ENCODE data around the gene PATZ1.
"Not testable (repeated sequence)": the region's sequence is repeated elsewhere in the genome, so short reads cannot be mapped to it uniquely, and the experiment has no call there.

The PATZ1 gene

GRCh38 chr22:31343235-31344191 lies 2.6 kb downstream of the PATZ1 start:
- peak; percentile 12 for DNase-seq (ENCODE audit: low spot score)

GRCh38 chr22:31342389-31343140 lies 3.6 kb downstream of the PATZ1 start:
- DNase-seq (ENCODE audit: low spot score) = no peak

- no peak for DNase-seq (ENCODE audit: low spot score)
Measured at GRCh38 chr22:31341386-31342088, 4.6 kb downstream of the PATZ1 start.

GRCh38 chr22:31340765-31341247 lies 5.3 kb downstream of the PATZ1 start:
- DNase-seq (ENCODE audit: low spot score) = no peak

- no peak for DNase-seq (ENCODE audit: low spot score)
Measured at GRCh38 chr22:31340360-31340759, 5.8 kb downstream of the PATZ1 start.

DNA sequence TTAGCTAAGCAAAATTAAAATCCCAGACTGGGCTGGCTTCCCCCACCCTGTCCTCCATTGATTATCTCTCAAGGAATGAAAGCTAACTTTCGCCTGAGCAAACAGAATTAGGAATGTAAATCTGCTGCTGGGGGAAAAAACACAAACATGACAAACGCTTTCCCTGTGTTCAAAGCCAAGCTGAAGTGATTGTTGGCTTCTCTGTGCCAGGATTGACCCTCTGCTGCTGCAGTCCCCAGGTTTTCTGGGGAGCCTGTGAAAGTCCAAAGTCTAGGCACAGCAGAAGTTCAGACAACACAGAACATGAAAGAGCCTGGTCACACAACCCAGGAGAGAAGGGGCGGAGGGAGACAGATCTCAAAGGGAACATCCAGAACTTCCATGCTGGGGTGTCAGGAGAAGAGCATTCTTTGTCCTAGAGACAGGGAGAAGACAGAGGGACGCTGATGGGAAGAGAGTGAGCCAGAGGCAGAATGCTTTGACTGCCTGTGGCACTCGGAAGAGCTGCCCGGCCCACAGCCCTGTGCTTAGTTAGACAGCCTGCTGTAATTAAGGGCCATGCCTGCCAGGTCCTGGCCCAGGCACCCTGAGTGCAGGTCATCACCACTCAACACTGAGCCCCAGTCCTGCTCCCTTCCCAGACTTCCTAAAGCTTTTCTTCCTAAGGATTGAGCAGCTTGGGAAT lies 6.9 kb downstream of the PATZ1 start:
- DNase-seq (ENCODE audit: low spot score) = no peak

DNA sequence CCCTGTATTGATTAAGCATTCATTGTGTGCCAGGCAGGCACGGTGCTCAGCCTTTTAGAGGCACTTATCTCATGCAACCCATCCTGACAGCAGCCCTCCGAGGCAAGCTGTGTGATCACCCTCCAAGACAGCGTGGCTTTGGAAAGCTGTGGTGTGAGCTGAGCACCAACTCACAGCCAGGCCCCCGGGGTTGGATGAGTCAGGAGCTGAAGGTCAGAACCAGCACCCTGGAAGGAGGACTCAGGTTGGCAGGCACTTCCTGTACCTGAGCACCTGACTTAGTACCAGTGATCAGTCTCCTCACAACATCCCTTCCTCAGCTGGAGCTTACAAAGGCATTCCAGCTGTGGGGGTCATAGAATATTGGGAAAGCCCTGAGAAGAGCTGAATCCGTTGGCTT lies 9.0 kb downstream of the PATZ1 start:
- no peak for DNase-seq (ENCODE audit: low spot score)

DNA sequence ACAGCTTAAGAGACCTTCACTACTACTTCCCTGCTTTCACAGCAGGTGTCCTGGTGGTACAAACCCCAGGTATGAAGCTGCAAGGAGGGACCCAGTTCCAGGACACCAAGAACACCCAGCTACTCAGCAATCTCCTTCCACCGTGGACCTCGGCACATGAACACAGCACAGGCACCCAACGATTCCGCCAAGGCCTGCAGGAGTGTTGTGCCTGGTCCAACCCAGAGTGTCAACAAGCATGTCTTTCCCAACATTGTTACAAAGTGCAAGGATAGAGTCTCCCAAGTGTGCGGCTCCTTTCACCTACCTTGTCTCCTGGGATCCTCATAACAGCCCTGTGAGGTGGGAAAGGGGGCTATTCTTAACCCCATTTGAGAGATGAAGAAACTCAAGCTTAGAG lies 11.8 kb downstream of the PATZ1 start:
- DNase-seq (ENCODE audit: low spot score) = no peak

GRCh38 chr22:31333641-31334040 lies 12.5 kb downstream of the PATZ1 start:
- DNase-seq (ENCODE audit: low spot score) = no peak

- peak; percentile 51 for DNase-seq (ENCODE audit: low spot score)
Measured at GRCh38 chr22:31332886-31333285, 13.3 kb downstream of the PATZ1 start.

DNA sequence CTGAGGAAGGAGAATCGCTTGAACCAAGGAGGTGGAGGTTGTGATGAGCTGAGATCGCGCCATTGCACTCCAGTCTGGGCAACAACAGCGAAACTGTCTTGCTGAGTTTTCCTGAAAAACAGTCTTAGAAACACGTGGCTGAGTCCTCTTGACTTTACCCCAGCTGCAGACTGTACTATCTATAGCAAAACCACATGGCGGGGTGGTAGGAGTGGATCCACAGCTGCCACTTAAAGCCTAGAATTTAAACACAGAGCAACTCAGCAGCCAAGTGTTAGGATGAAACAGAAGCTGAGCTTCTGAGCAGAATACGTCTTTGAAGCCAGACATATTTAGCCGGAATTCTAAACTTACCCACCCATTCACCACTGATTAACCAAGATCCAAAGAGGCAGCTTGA lies 14.1 kb downstream of the PATZ1 start:
- DNase-seq (ENCODE audit: low spot score) = no peak

DNA sequence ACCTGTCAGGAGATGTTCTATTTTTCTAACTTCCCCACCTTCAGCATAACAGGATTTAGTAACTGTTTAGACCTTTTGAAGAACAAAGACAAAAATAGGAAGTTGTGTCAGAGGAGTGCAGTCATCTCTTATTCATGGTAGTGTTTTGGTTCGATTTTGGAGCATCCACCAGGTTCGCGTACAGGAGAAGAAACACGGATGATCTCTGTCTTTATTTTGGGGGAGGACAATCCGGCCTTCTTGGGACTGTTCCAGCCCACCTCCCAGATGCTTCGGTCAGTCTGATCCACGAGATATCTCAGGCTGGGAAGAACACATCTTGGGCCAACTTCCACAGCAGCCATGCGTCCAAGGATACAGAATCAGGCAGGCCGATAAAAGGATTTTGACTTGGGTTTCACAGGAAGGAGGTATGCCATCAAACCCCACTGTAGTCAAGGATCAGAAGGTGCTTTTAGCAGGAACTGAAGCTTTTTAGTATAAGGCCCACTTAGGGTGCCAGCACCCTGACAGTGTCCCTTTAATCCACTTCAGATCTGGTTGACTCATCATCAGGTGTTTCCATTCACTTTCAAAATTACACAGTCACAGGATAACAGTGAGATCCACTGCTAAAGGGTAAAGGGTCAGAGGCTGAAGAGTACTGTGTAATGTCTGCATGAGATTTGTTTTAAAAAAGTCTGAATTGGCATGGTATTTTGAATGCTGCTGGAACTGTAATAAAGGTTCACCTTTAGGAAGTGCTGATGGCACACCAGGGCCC lies 16.5 kb downstream of the PATZ1 start:
- no peak for DNase-seq (ENCODE audit: low spot score)

GRCh38 chr22:31329029-31329428 lies 17.1 kb downstream of the PATZ1 start:
- peak; percentile 24 for DNase-seq (ENCODE audit: low spot score)

DNA sequence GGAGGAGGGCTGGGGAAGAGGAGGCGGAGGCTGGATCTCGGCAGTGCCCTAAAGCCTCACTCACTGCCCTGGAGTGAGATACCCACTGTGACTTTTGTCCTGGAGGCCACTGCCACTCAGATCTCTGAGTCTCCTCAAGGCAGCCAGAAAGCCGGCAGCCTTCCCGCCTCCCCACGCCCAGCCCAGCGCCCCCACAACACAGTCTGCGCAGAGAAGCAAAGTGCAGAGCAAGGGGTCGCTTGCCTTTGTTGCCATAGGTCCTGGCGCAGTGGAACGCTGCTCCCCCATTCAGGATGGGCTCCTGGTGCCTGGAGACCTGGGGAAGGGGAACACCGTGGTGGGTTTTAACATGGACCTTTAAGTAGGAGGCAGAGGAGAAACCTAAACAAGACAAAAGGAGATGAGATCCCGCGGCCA lies 17.6 kb downstream of the PATZ1 start:
- DNase-seq (ENCODE audit: low spot score) = no peak

GRCh38 chr22:31327806-31328543 lies 18.2 kb downstream of the PATZ1 start:
- no peak for DNase-seq (ENCODE audit: low spot score)

- DNase-seq (ENCODE audit: low spot score) = no peak
Measured at GRCh38 chr22:31326877-31327276, 19.3 kb downstream of the PATZ1 start.

DNA sequence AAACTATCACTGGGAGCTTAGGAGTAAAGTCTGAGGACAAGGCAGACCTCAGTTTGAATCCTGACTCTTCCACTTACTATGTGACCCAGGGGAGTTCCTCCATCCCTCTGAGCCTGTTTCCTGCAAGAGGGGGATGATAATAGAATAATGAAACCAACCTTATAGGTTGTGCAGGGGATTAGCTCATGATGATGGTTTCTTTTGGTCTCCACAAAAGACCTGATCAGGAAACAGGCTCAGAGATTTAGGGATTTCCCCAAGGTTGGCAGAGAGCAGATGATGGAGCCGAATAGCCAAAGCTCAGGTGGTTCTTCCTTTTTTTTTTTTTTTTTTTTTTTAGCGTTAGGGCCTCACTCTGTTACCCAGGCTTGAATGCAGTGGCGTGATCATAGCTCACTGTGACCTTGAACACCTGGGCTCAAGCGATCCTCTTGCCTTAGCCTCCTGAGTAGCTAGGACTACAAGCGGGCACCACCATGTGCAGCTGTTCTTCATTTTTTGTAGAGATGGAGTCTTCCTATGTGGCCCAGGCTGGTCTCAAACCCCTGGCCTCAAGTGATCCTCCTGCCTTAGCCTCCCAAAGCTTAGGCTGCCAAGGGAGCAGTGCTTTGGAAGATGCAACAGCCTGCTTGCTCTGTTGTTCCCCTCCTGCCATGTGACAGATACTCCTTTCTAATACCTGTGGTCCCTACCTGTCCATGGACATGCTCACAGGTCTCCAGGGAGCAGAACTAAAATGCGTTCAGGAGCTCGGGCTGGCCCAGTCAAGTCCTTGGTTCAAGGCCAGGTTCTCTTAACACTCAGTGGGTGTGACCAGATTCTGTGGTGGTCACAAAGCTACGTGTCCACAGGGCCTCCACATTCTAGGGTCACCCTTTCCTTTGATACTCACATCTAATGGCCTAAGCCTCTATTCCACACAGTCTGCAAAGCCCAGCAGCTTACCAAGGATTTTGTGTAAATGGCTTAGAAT lies 22.3 kb downstream of the PATZ1 start:
- DNase-seq (ENCODE audit: low spot score) = no peak

- no peak for DNase-seq (ENCODE audit: low spot score)
Measured at GRCh38 chr22:31321421-31321820, 24.7 kb downstream of the PATZ1 start.

DNA sequence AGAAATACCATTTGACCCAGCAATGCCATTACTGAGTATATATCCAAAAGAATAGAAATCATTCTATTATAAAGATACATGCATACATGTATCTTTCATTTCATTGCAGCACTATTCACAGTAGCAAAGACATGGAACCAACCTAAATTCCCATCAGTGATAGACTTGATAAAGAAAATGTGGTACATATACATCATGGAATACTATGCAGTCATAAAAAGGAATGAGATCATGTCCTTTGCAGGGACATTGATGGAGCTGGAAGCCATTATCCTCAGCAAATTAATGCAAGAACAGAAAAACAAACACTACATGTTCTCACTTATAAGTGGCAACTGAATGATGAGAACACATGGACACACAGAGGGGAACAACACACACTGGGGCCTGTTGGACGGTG lies 31.9 kb downstream of the PATZ1 start:
- DNase-seq (ENCODE audit: low spot score) = not testable (repeated sequence)
